H1 (cell line): ENCODE results near the gene DDX51. TPM values are rescaled to one million over a fixed set of nuclear protein-coding genes. Genes with fewer than 3 reads are reported as not detected.

Experiments
- CTCF ChIA-PET: fragments of 300-600 bp; sonication (Branson Sonifier 250); formaldehyde crosslinking; loops from one replicate; lab custom pipeline; 2021; ENCODE audit not compliant: partially characterized antibody; lab: Charles Lee
- POLR2A ChIA-PET: fragments of 300-600 bp; sonication (Branson Sonifier 250); formaldehyde crosslinking; loops from one replicate; lab custom pipeline; 2021; ENCODE audit warnings: inconsistent platforms; ENCODE audit not compliant: partially characterized antibody; lab: Charles Lee
- DNase-seq, 2 experiments: peaks; one replicate each; pipeline versions ENCODE4 v3.0.0 to v3.0.0-alpha.2; 2010 to 2022; ENCODE audit warnings: low spot score in 2 of 2, low read depth in 1 of 2, mixed read lengths in 1 of 2
- FAIRE-seq: peaks from 2 replicates; lab custom pipeline; 2011; peaks lifted over from hg19 to GRCh38; lab: Jason Lieb, UNC
- H2AFZ ChIP-seq: 2 replicates; pipeline ENCODE4 v1.8.1; 2012; ENCODE audit warnings: low read length, inconsistent platforms
- H2AK5ac ChIP-seq: 2 replicates; pipeline ENCODE4 v1.6.1; 2013; ENCODE audit warnings: low read depth, low read length
- H2BK120ac ChIP-seq: replicated peaks from 2 replicates; pipeline ENCODE3; 2013; ENCODE audit warnings: low read depth, low read length, inconsistent platforms
- H2BK12ac ChIP-seq: 2 replicates; pipeline ENCODE4 v1.6.1; 2013; ENCODE audit warnings: low read depth, low read length
- H2BK15ac ChIP-seq: 2 replicates; pipeline ENCODE4 v1.6.1; 2013; ENCODE audit warnings: low read length
- H2BK20ac ChIP-seq: 2 replicates; pipeline ENCODE4 v1.6.1; 2013; ENCODE audit warnings: low read length
- H2BK5ac ChIP-seq: 2 replicates; pipeline ENCODE4 v1.6.1; 2013; ENCODE audit warnings: low read depth, low read length
- H3K14ac ChIP-seq: 2 replicates; pipeline ENCODE4 v1.6.1; 2013; ENCODE audit warnings: inconsistent platforms; ENCODE audit not compliant: insufficient read length
- H3K18ac ChIP-seq: 2 replicates; pipeline ENCODE4 v1.6.1; 2013; ENCODE audit warnings: low read length; ENCODE audit errors: extremely low read depth
- H3K23ac ChIP-seq: 2 replicates; pipeline ENCODE4 v1.6.1; 2013; ENCODE audit warnings: inconsistent platforms; ENCODE audit not compliant: insufficient read length
- H3K23me2 ChIP-seq: 2 replicates; pipeline ENCODE4 v1.6.1; 2013; ENCODE audit warnings: low read depth, low read length
- H3K27ac ChIP-seq: 2 replicates; pipeline ENCODE4 v1.6.1; 2011; ENCODE audit warnings: low read depth, low read length, inconsistent platforms
- H3K27me3 ChIP-seq, 4 experiments: replicated peaks in 1 of 4; 1 replicate in 1 of 4; 2 replicates in 3 of 4; pipeline versions ENCODE4 v1.6.1 to v1.8.1; 2011 to 2013; ENCODE audit warnings: low read length in 3 of 4, mild to moderate bottlenecking in 3 of 4, inconsistent platforms in 2 of 4, mixed read lengths in 2 of 4, moderate library complexity in 1 of 4; ENCODE audit not compliant: control insufficient read depth in 3 of 4, insufficient read depth in 3 of 4; ENCODE audit errors: extremely low read depth in 1 of 4
- H3K36me3 ChIP-seq, 4 experiments: 2 replicates each; pipeline versions ENCODE4 v1.6.1 to v1.8.1; 2011 to 2013; ENCODE audit warnings: mild to moderate bottlenecking in 4 of 4, low read length in 3 of 4, moderate library complexity in 2 of 4, control low read depth in 1 of 4, inconsistent platforms in 1 of 4; ENCODE audit not compliant: insufficient read depth in 4 of 4, control insufficient read depth in 2 of 4
- H3K4ac ChIP-seq: replicated peaks from 2 replicates; pipeline ENCODE3; 2013; ENCODE audit warnings: low read length, low read depth, mixed read lengths, inconsistent platforms; ENCODE audit not compliant: insufficient read length
- H3K4me1 ChIP-seq, 4 experiments: replicated peaks in 1 of 4; 1 replicate in 1 of 4; 2 replicates in 3 of 4; pipeline versions ENCODE4 v1.6.1 to v1.8.1; 2011 to 2013; ENCODE audit warnings: low read length in 3 of 4, inconsistent platforms in 2 of 4, mixed read lengths in 1 of 4; ENCODE audit not compliant: insufficient read depth in 4 of 4, control insufficient read depth in 3 of 4
- H3K4me2 ChIP-seq, 2 experiments: 2 replicates each; pipeline versions ENCODE4 v1.6.1 to v1.8.1; 2011 to 2013; ENCODE audit warnings: low read depth in 2 of 2, low read length in 2 of 2, control low read depth in 1 of 2, inconsistent platforms in 1 of 2, mild to moderate bottlenecking in 1 of 2; ENCODE audit not compliant: insufficient read depth in 1 of 2
- H3K4me3 ChIP-seq, 4 experiments: fragments of 200-600, 300-600 bp in 1 of 4; sonication (generic), shearing (Covaris generic), sonication (Bioruptor Twin) in 1 of 4; 2 replicates each; pipeline versions ENCODE4 v1.5.1 to v1.8.1; 2011 to 2016; ENCODE audit warnings: low read length in 4 of 4, low read depth in 3 of 4, control low read depth in 2 of 4, inconsistent platforms in 2 of 4, mild to moderate bottlenecking in 2 of 4, mixed read lengths in 1 of 4, moderate library complexity in 1 of 4; ENCODE audit not compliant: insufficient read depth in 2 of 4; ENCODE audit errors: extremely low read depth in 1 of 4
- H3K56ac ChIP-seq: replicated peaks from 2 replicates; pipeline ENCODE3; 2013; ENCODE audit warnings: low read depth, mild to moderate bottlenecking, mixed read lengths, low read length, inconsistent platforms; ENCODE audit not compliant: insufficient read length
- H3K79me1 ChIP-seq: 2 replicates; pipeline ENCODE4 v1.6.1; 2013; ENCODE audit warnings: low read depth, low read length, control low read depth
- H3K79me2 ChIP-seq, 2 experiments: 2 replicates each; pipeline versions ENCODE4 v1.6.1 to v1.8.1; 2012 to 2013; ENCODE audit warnings: low read length in 2 of 2, mild to moderate bottlenecking in 2 of 2, inconsistent platforms in 1 of 2; ENCODE audit not compliant: insufficient read depth in 2 of 2, control insufficient read depth in 1 of 2
- H3K9ac ChIP-seq, 4 experiments: replicated peaks in 1 of 4; 1 replicate in 1 of 4; 2 replicates in 3 of 4; pipeline versions ENCODE4 v1.6.1 to v1.8.1; 2011 to 2013; ENCODE audit warnings: low read depth in 3 of 4, low read length in 3 of 4, control low read depth in 2 of 4, mild to moderate bottlenecking in 2 of 4, moderate library complexity in 2 of 4, inconsistent platforms in 1 of 4; ENCODE audit errors: extremely low read depth in 1 of 4
- H3K9me3 ChIP-seq, 2 experiments: 2 replicates each; pipeline versions ENCODE4 v1.6.1 to v1.8.1; 2012 to 2013; ENCODE audit warnings: mild to moderate bottlenecking in 2 of 2, moderate library complexity in 2 of 2, control low read depth in 1 of 2, inconsistent platforms in 1 of 2, low read depth in 1 of 2, low read length in 1 of 2, mixed read lengths in 1 of 2; ENCODE audit not compliant: insufficient read depth in 2 of 2
- H4K20me1 ChIP-seq, 2 experiments: replicated peaks in 1 of 2; 2 replicates each; pipeline versions ENCODE3 to v1.8.1; 2011 to 2013; ENCODE audit warnings: inconsistent platforms in 2 of 2, low read length in 2 of 2, mild to moderate bottlenecking in 1 of 2; ENCODE audit not compliant: insufficient read depth in 2 of 2, control insufficient read depth in 1 of 2
- H4K5ac ChIP-seq: 2 replicates; pipeline ENCODE4 v1.6.1; 2013; ENCODE audit warnings: low read length, low read depth, mixed read lengths, inconsistent platforms; ENCODE audit not compliant: insufficient read length
- H4K8ac ChIP-seq: 2 replicates; pipeline ENCODE4 v1.8.0; 2013; ENCODE audit warnings: mild to moderate bottlenecking, moderate library complexity, low read length, inconsistent platforms; ENCODE audit not compliant: insufficient read depth; ENCODE audit errors: extremely low read depth
- H4K91ac ChIP-seq: replicated peaks from 2 replicates; pipeline ENCODE3; 2013; ENCODE audit warnings: low read length, mixed read lengths, inconsistent platforms; ENCODE audit not compliant: insufficient read length
- ASH2L ChIP-seq: fragments of 200-600, 300-600 bp; sonication (generic); IDR thresholded peaks from one replicate; pipeline ENCODE4 v1.7.1; 2017; ENCODE audit warnings: low read length
- BACH1 ChIP-seq: IDR thresholded peaks from 2 replicates; pipeline ENCODE4 v1.6.1; 2012; ENCODE audit warnings: low read length, improper control_type of control experiment
- CBX8 ChIP-seq: fragments of 300-800, 300-1000 bp; sonication (generic); IDR thresholded peaks from 2 replicates; pipeline ENCODE4 v1.7.1; 2016; ENCODE audit warnings: low read depth, low read length, borderline replicate concordance
- SP2 ChIP-seq: IDR thresholded peaks from 2 replicates; pipeline ENCODE4 v1.6.1; 2012; ENCODE audit warnings: mild to moderate bottlenecking, low read length, inconsistent platforms
- TAF7 ChIP-seq: optimal IDR thresholded peaks from 2 replicates; pipeline ENCODE3; 2011; ENCODE audit warnings: low read depth, mild to moderate bottlenecking, inconsistent platforms, low read length, moderate library complexity, borderline replicate concordance
- WGBS, 2 experiments: shearing (Covaris generic) in 1 of 2; methylation state at CpG; one replicate each; pipeline versions ENCODE4 v1.1.6 to v1.1.7; 2013 to 2015; ENCODE audit warnings: low lambda C conversion rate in 2 of 2, mixed read lengths in 2 of 2, inconsistent platforms in 1 of 2, low coverage in 1 of 2, missing lambda C conversion rate in 1 of 2; ENCODE audit not compliant: insufficient replicate concordance in 2 of 2, insufficient coverage in 1 of 2, insufficient read length in 1 of 2; ENCODE audit errors: extremely low coverage in 1 of 2, missing lambda C conversion rate in 1 of 2; 5-methylcytosine and 5-hydroxymethylcytosine counted together
- polyA plus RNA-seq, 7 experiments: library from polyadenylated mRNA; depleted of rRNA in 3 of 7; stranded (reverse) in 5 of 7; unstranded in 2 of 7; fragments of >200 nt in 5 of 7; fragments of 200-250 nt in 2 of 7; gene quantifications; 1 replicate in 5 of 7; 2 replicates in 1 of 7; 4 replicates in 1 of 7; pipeline versions ENCODE4 v1.2.1 to v1.2.3, GENCODE V29; 2011 to 2013; ENCODE audit warnings: missing spikeins in 2 of 7, mixed read lengths in 2 of 7
- total RNA-seq: library from RNA; stranded (reverse); fragmentation: NEBNext Ultra II Directional; extraction: Animal tissue kit (Norgen Biotek cat#: 25700); gene quantifications from 2 replicates; pipeline ENCODE4 v1.2.1, GENCODE V29; 2021
- TF ChIP-seq, protein P1 (sequence below): IDR thresholded peaks from 2 replicates; pipeline ENCODE4 v1.6.1; 2011; ENCODE audit warnings: low read length, improper control_type of control experiment

The DDX51 gene
- total and polyA plus RNA-seq, 2 of the 8 experiments (the other 6 are each of a cell fraction or from before 2014, with no cell fraction given): 11.2 to 24.4 TPM

DNA sequence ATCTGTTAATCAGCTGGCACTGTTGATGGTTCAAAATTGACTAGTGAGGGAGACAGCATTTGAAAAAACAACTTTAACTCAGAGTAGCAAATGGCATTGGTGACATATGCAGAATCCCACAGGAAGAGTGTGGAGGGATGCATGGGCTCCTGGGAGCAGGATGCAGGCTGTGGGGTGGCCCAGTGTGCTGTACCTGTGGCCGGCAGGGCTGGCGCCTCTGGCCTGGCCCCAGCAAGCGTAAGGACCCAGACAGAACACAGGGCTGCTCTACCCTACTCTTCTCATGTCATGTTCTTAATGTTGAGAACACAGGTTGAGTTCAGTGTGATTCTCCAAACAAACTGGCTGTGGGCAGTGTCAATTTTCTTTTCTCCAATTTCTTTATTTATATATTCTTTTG lies 33.4 kb downstream of the DDX51 start:
- H4K20me1 ChIP-seq: peaks cover 3 to 4% of the 10 kb centered on the region in 2 experiments
- no peak overlapping the region for H3K4me2 ChIP-seq
- H3K4ac ChIP-seq: no peak overlapping the region
- H3K18ac ChIP-seq: no peak overlapping the region
- H3K4me3 ChIP-seq: no peak overlapping the region
- no peak for FAIRE-seq
- no peak overlapping the region for H3K27ac ChIP-seq
- H3K27me3 ChIP-seq: no peaks in the 10 kb centered on the region
- H4K8ac ChIP-seq: no peak overlapping the region
- no peaks in the 10 kb centered on the region for H3K79me1 ChIP-seq
- H2BK120ac ChIP-seq: no peak overlapping the region
- H3K9me3 ChIP-seq: no peaks in the 10 kb centered on the region
- H3K23ac ChIP-seq: no peak overlapping the region
- no peak overlapping the region for H2BK20ac ChIP-seq
- CTCF ChIA-PET: interaction anchor here (0.6 kb wide), 1 partner anchor 33 kb away, joined by 3 read pairs; no protein-coding TSS in a partner anchor
- H4K91ac ChIP-seq: no peak overlapping the region
- H2AFZ ChIP-seq: no peak overlapping the region
- no peaks in the 10 kb centered on the region for H3K23me2 ChIP-seq
- no peak overlapping the region for H4K5ac ChIP-seq
- H2BK15ac ChIP-seq: no peak overlapping the region
- no peak overlapping the region for H2BK5ac ChIP-seq
- no peaks in the 10 kb centered on the region for H3K79me2 ChIP-seq
- TF ChIP-seq CBX8 (no peak), ASH2L (no peak), SP2 (no peak), TAF7 (no peak), BACH1 (no peak)
- TF ChIP-seq, protein P1, sequence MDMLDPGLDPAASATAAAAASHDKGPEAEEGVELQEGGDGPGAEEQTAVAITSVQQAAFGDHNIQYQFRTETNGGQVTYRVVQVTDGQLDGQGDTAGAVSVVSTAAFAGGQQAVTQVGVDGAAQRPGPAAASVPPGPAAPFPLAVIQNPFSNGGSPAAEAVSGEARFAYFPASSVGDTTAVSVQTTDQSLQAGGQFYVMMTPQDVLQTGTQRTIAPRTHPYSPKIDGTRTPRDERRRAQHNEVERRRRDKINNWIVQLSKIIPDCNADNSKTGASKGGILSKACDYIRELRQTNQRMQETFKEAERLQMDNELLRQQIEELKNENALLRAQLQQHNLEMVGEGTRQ: no peak
- TF ChIP-seq, all 59 proteins: peak for 0
- 83% methylated on average over 3 of the region's 3 CpGs; no CpG with 5 or more reads in 1 of the 2 experiments for WGBS, 2 experiments
- Histone ChIP-seq H3K36me3 (peaks cover 5 to 20% (median 11%) of the 10 kb centered on the region in 4 experiments; a peak in 7 of 8 replicates), H3K14ac (no peak overlapping the region), H2BK12ac (no peak overlapping the region), H3K4me1 (peaks cover 0 to 2% (median 0%) of the 10 kb centered on the region in 4 experiments; a peak in 2 of 7 replicates), H2AK5ac (no peak overlapping the region), H3K9ac (no peak overlapping the region), H3K56ac (no peak overlapping the region)
- POLR2A ChIA-PET: interaction anchor here (0.6 kb wide), 1 partner anchor 15 kb away, joined by 4 read pairs; no protein-coding TSS in a partner anchor
- DNase-seq: peak in 1 of 2 experiments; percentile 2
